ENCODE results near the gene NOD2. TPM values are rescaled to one million over a fixed set of nuclear protein-coding genes. Genes with fewer than 3 reads are reported as not detected.

NOD2 gene
- total RNA-seq, 1 experiment from 2014 or later, result not detected

Other genes starting within 250 kb of the NOD2 start
- 0.16 and 0.21 TPM in 2 replicates for gene NKD1, start 145.2 kb upstream of the NOD2 start, total RNA-seq (2014; rRNA removed; shearing (Covaris generic))
- not detected in 2 replicates for gene SNX20, start 12.3 kb upstream of the NOD2 start, total RNA-seq (2014; rRNA removed; shearing (Covaris generic))
- gene CYLD, start 48.5 kb downstream of the NOD2 start, total RNA-seq (2014; rRNA removed; shearing (Covaris generic)), result 20.2 and 24.9 TPM in 2 replicates

All from H4 (cell line).